ENCODE measurements around the gene TMEFF2.

DNA sequence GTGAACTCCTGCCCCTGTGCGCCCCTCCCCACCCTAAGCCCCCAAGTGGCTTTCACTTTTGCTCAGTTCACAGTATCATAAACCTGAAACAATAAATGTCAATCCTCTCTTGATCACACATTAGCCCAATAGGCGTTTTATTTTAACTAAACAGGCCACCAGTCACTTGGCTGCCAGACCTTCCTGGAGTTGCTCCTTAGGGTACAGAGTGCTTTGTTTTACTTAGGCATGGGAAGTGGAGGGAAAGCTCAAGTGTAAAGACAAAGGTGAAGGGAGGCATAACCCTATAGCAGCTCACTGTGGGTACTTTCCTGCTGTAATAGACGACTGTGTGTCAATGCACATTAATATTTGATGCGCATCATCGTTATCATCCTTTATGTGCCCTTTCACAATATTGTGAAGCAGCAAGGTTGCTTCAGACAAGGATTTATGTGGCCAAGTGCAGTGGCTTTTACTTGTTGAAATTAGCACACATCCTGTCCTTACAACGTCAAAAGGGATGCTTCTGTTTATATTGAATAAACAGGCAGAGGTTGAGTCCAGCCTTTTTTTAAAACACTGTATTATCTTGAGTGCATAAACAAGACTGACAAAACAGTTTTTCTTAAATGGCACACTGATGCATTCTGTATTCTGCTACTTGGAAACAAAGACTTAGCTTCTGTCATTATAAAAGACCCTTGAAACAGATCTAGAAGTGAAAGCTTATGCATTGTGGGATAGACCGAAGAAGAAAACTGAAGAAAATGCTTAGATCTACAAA is 168.5 kb downstream of the TMEFF2 start:
- TF ChIP-seq CHD2 (IDR thresholded peaks at IDR 0.05; ENCODE audit: low read length, partially characterized antibody) (no peak), GABPA (IDR thresholded peaks at IDR 0.05; ENCODE audit: low read depth) (no peak)
